GM12865 (cell line): ENCODE measurements around the gene FXYD2.

Experiments used
- DNase-seq: peaks from one replicate; pipeline ENCODE4 v3.0.0; 2010; ENCODE audit warnings: low read depth
- H3K4me3 ChIP-seq: 2 replicates; pipeline ENCODE4 v1.5.1; 2011; ENCODE audit warnings: mild to moderate bottlenecking, low read depth, low read length, control low read depth
- TF ChIP-seq, protein P1 (sequence below): IDR thresholded peaks from 2 replicates; pipeline ENCODE4 v1.5.1; 2011; ENCODE audit warnings: low read length, control low read depth, low read depth, inconsistent platforms; ENCODE audit not compliant: insufficient read depth; ENCODE audit errors: missing control alignments

Gene FXYD2

DNA sequence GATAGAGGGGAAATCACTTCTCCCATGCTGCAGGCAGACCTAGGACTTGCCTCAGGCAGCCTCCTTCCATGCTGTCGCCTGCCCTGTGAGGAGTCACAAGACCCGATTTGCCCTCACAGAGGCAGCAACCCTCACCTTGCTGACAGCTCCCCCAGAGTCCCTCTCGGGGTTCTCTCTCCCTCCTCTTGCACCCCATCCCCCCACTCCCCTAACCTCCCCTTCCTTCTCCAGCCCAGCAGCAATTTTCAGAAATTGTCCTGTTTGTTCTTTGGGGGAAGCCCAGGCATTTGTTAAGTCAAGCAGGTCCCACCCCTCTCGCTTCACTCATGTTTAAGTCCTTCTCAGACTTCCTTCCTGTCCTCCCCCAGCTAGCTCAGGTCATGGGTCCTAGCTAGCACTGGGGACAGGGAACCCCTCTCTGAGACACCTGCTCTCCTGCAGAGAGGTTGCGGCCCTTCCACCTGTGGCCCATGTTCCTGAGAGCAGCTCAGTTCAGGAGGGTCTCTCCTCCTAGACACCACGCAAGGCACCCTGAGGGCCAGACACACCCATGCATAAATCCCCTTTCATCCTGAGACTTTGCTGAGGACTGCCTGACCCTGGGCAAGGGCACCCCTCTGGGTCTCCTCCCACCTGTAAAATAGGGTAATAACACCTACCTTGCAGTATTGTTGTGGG, 6.3 kb upstream of the FXYD2 start:
- TF ChIP-seq, protein P1, sequence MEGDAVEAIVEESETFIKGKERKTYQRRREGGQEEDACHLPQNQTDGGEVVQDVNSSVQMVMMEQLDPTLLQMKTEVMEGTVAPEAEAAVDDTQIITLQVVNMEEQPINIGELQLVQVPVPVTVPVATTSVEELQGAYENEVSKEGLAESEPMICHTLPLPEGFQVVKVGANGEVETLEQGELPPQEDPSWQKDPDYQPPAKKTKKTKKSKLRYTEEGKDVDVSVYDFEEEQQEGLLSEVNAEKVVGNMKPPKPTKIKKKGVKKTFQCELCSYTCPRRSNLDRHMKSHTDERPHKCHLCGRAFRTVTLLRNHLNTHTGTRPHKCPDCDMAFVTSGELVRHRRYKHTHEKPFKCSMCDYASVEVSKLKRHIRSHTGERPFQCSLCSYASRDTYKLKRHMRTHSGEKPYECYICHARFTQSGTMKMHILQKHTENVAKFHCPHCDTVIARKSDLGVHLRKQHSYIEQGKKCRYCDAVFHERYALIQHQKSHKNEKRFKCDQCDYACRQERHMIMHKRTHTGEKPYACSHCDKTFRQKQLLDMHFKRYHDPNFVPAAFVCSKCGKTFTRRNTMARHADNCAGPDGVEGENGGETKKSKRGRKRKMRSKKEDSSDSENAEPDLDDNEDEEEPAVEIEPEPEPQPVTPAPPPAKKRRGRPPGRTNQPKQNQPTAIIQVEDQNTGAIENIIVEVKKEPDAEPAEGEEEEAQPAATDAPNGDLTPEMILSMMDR, result no peak
- DNase-seq, result peak; percentile 25
- H3K4me3 ChIP-seq, result no peak overlapping the region

DNA sequence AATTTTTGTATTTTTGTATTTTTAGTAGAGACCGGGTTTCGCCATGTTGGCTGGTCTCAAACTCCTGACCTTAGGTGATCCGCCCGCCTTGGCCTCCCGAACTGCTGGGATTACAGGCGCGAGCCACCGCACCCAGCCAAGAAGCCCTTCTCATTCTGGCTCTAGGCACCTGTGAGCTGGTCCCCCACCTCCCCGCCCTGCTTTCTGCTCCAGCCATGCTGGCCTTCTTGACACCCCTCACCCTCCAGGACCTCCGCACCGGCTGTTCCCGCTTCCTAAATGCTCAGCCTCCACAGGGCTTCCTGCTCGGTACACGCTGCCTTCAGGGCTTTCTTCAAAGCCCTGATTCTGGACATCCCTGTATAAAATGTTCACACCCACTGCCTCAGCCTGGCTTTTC, 5.5 kb upstream of the FXYD2 start:
- DNase-seq, result no peak
- H3K4me3 ChIP-seq, result no peak overlapping the region
- TF ChIP-seq, protein P1, result no peak

DNA sequence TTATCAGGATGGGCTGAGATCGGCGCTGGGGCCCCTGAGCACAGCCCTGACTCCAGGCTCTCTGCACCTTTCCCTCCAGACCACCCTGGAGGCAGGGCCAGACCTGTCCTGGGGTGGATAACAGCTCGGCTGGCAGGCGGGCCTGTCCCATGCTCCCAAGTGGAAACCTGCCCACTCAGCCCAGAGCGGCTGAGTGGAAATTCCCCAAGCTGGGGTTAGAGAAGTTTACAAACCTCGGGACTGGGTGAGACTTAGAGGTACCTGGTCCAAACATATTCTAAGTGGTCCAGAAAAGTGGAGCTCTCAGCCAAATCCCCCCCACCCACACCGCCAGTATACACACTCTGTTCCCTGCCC, 4.8 kb upstream of the FXYD2 start:
- TF ChIP-seq, protein P1, result no peak
- no peak overlapping the region for H3K4me3 ChIP-seq
- DNase-seq, result no peak

DNA sequence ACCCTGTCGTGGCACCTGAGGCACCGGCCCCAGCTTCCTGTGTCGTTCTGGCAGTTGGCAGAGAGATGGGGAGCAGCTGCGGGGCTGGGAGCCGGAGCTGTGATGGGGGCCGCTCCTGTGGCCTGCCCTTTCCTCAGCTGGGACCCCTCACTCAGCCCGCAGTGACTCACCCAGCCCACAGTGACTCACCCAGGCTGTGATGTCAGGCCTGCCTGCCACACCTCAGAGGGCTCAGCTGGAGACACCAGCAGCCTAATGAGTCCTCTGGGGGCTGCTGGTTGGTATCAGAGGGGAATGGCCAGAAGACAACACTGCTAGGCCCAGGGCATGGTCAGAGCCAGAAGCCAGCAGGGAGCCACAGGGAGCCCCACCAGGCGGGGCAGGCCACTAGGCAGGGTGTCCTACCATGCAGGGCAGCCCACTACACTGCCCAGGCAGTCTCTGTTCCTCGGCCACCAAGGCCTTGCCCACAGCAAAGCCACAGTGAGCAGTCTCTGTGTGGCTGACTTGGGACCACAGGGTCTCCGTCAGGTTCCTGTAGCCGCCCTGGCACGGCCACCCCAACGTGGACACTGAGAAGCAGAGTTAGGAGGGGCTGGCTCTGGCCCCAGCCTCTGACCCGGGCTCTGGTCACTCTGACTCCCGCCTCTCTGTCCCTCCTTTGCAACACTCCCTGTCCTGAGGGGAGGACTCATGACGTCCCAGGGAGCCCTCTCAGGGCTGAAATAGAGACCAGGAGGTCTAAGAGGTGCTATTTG, 4.2 kb upstream of the FXYD2 start:
- peak; percentile 52 for DNase-seq
- H3K4me3 ChIP-seq, result no peak overlapping the region
- TF ChIP-seq, protein P1, result no peak

DNA sequence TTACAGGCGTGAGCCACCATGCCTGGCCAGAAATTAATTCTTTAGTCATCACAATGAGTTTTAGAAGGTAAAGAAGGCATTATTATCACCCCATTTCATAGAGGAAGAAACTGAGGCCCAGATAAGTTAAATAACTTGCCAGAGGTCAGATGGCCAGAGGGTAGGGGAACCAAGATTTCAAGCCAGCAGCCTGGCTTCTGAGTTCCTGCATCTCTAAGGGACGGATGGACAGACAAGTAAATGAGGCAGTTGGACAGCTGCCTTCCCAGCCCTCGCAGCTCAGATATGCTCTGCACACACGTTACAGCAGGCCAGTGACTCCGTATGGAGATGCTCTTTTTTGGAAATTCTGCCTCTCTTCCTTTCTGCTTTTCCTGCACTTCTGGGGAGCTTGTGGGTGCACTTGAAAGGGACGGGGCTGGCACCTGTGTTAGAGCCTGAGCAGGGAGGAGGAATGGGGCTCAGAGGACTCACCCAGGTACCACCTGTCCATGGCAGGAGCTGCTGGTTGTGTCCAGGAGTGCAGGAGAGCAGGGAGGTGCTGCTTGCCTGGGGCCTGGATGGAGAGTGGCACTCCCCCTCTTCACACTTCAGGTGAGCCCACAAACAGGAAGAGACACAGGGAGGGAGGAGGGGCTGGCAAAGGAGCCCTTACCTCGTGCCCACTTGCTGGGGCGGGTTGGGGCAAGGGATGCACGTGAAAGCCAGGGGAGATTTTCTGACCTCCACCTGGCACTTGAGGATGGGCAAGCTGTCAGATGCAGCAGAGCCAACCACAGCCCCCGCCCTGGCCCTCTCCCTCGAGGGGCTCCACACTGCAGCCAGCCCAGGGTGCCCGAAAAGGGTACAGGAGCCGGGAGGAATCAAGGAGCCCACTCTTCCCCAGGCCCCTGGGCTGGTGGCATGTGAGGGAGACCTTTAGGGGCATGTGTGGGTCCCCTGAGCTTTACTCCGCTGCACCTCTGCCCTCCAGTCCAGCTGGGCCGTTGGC, 3.3 kb upstream of the FXYD2 start:
- TF ChIP-seq, protein P1, result no peak
- H3K4me3 ChIP-seq, result no peak overlapping the region
- no peak for DNase-seq

DNA sequence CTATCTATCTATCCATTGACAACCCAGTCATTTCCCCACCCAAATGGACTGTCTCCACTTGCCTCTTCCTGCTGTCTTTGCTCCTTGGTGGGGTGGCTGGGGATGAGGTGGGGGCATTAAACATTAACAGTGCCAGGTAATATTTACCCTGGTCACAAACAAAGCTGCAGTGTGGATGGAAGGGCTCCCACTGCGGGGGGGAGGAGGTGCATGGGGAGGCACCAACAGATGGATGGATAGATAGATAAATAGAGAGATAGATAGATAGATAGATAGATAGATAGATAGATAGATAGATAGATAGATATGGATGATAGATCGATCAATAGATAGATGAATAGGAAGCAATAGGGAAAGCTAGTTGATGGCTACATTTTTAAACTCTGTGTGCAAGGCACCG, 2.3 kb upstream of the FXYD2 start:
- TF ChIP-seq, protein P1, result no peak
- DNase-seq, result no peak
- H3K4me3 ChIP-seq, result no peak overlapping the region
